ENCODE measurements around the gene EPM2AIP1. TPM values are rescaled to one million over a fixed set of nuclear protein-coding genes. Genes with fewer than 3 reads are reported as not detected.
A peak's percentile ranks its signal among the peaks of the same experiment; 100 is the strongest.

EPM2AIP1 gene
- total RNA-seq, 2 experiments from 2014 or later = 31.7 to 35.7 TPM

DNA sequence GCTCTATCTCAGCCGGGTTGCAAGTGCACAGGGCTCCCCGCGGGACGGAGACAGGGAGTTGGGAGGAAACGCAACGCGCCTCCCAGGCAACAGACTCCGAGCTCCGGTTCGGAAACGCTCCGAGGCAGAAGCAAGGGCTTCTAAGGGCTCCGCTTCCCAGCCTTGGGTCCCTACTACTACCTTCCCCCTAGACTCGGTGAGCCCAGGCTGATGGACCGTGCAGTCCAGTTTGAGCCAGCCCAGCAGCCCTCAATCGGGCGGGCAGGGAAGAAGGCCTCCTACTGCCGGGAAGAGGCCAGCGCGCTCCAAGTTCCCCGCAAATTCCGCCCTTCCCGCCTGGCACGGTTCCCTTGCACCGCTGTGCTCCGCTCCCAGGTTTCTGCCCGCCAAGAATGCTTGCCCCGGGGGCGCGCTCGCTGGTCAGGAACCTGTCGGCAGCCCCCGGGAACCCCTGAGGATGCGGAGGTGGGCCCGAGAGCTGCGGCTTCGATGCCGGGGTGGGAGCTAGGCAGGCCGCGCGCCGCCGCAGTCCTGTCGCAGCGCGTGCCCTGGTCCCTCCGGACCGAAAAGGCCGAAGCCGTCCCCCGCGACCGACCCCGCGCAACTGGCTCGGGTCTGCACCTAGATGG, 48.8 kb downstream of the EPM2AIP1 start:
- CTCF ChIA-PET (ENCODE audit: unreplicated experiment) = interaction anchor here (2.0 kb wide), 1 partner anchor 38 kb away, joined by 4 read pairs; no protein-coding TSS in a partner anchor
- DNase-seq (ENCODE audit: low spot score) = peak; percentile 62
- Histone ChIP-seq H3K4me1 (ENCODE audit: insufficient read depth, low read length, poor library complexity, severe bottlenecking) (peaks cover 11% of the 10 kb centered on the region), H3K4me3 (ENCODE audit: low read depth, low read length, poor library complexity, severe bottlenecking) (peak overlapping the region; percentile 70), H3K27ac (ENCODE audit: low read depth, low read length, poor library complexity, severe bottlenecking) (peak overlapping the region; percentile 10), H3K9me2 (ENCODE audit: insufficient read depth, low read length) (no peaks in the 10 kb centered on the region), H3K4me2 (ENCODE audit: low read length) (peak overlapping the region; percentile 80), H3K36me3 (ENCODE audit: insufficient read depth, low read length) (no peaks in the 10 kb centered on the region), H2AFZ (ENCODE audit: low read length) (peak overlapping the region; percentile 78), H4K20me1 (ENCODE audit: insufficient read depth, low read length) (no peaks in the 10 kb centered on the region), H3K79me2 (ENCODE audit: insufficient read depth, low read depth, low read length) (no peaks in the 10 kb centered on the region), H3K9me3 (ENCODE audit: low read length) (peaks cover 21% of the 10 kb centered on the region)
- POLR2A ChIA-PET = interaction anchor here (0.6 to 3.6 kb wide), 14 partner anchors 9 to 77 kb away, joined by 3 to 20 read pairs (median 4); partner anchors contain the start of gene EPM2AIP1
- TF ChIP-seq, protein P1, sequence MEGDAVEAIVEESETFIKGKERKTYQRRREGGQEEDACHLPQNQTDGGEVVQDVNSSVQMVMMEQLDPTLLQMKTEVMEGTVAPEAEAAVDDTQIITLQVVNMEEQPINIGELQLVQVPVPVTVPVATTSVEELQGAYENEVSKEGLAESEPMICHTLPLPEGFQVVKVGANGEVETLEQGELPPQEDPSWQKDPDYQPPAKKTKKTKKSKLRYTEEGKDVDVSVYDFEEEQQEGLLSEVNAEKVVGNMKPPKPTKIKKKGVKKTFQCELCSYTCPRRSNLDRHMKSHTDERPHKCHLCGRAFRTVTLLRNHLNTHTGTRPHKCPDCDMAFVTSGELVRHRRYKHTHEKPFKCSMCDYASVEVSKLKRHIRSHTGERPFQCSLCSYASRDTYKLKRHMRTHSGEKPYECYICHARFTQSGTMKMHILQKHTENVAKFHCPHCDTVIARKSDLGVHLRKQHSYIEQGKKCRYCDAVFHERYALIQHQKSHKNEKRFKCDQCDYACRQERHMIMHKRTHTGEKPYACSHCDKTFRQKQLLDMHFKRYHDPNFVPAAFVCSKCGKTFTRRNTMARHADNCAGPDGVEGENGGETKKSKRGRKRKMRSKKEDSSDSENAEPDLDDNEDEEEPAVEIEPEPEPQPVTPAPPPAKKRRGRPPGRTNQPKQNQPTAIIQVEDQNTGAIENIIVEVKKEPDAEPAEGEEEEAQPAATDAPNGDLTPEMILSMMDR (conservative IDR thresholded peaks at IDR 0.05; ENCODE audit: low read length) = no peak
- TF ChIP-seq EZH2phosphoT487 (IDR thresholded peaks at IDR 0.05; ENCODE audit: borderline replicate concordance, low read depth, low read length) = no peak
- no TSS peak for BruUV-seq (replicated peaks)
- intact Hi-C loops (cut with micrococcal nuclease; ENCODE audit: unreplicated experiment) = loop anchor here (1.0 kb wide), 2 partner anchors 21 to 32 kb away; no protein-coding TSS in a partner anchor

DNA sequence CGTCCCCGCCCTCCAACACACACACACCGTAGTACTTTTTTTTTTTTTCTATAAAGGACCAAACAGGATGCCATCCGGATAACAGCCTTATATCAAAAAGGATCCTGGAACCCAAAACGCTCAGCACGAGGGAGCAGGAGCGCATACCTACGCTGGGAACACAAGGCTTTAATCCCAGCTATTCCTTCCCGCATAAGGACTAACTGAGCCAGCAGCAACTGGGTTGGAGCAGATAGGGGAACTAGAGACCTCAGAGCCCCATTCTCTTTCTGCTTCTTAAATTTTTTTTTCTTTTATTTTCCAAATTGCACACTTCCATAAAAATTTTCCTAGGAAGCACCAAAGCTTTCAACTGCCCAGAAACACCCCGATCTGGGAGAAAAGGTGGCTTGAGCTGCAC, 49.3 kb downstream of the EPM2AIP1 start:
- no TSS peak for BruUV-seq (replicated peaks)
- H3K4me2 ChIP-seq (ENCODE audit: low read length) = peak overlapping the region; percentile 80
- peaks cover 11% of the 10 kb centered on the region for H3K4me1 ChIP-seq (ENCODE audit: insufficient read depth, low read length, poor library complexity, severe bottlenecking)
- H3K36me3 ChIP-seq (ENCODE audit: insufficient read depth, low read length) = no peaks in the 10 kb centered on the region
- TF ChIP-seq EZH2phosphoT487 (IDR thresholded peaks at IDR 0.05; ENCODE audit: borderline replicate concordance, low read depth, low read length) = no peak
- TF ChIP-seq, protein P1 (conservative IDR thresholded peaks at IDR 0.05; ENCODE audit: low read length) = no peak
- ChIA-PET CTCF (ENCODE audit: unreplicated experiment) (no interaction called here), POLR2A (interaction anchor here (0.6 to 3.6 kb wide), 11 partner anchors 9 to 108 kb away, joined by 3 to 20 read pairs (median 5); partner anchors contain the start of gene EPM2AIP1)
- intact Hi-C loops (cut with micrococcal nuclease; ENCODE audit: unreplicated experiment) = no loop called here
- H4K20me1 ChIP-seq (ENCODE audit: insufficient read depth, low read length) = no peaks in the 10 kb centered on the region
- no peak for DNase-seq (ENCODE audit: low spot score)
- H2AFZ ChIP-seq (ENCODE audit: low read length) = no peak overlapping the region; the same call in 1 of the 2 replicates
- H3K9me2 ChIP-seq (ENCODE audit: insufficient read depth, low read length) = no peaks in the 10 kb centered on the region
- H3K27ac ChIP-seq (ENCODE audit: low read depth, low read length, poor library complexity, severe bottlenecking) = no peak overlapping the region
- H3K9me3 ChIP-seq (ENCODE audit: low read length) = peaks cover 20% of the 10 kb centered on the region
- peak overlapping the region; percentile 70 for H3K4me3 ChIP-seq (ENCODE audit: low read depth, low read length, poor library complexity, severe bottlenecking)
- no peaks in the 10 kb centered on the region for H3K79me2 ChIP-seq (ENCODE audit: insufficient read depth, low read depth, low read length)

Data from OCI-LY7 (cell line).